ENCODE measurements around the gene RTN4R. TPM values are rescaled to one million over a fixed set of nuclear protein-coding genes. Genes with fewer than 3 reads are reported as not detected.
A peak's percentile ranks its signal among the peaks of the same experiment; 100 is the strongest.

RTN4R gene
- total RNA-seq, 1 experiment from 2014 or later: 16.3 TPM

DNA sequence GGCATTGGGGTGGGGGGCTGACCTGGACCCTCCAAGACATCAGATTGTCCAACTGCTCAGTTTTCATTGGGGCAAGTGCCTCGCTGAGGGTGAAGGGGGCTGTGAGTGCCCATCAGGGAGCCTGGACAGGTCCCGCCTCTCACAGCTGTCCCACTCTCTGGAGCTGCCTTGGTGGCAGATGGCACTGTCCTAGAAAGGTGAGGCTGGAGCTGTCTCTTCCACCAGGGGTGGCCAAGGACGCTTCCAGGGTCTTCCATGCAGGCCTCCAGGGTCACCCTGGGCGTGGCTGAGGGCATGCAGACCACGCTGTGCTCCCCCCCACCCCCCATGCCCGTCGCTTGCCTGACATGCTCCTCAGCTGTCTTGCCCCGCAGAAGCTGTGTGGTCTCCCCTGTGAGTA is 63.8 kb downstream of the RTN4R start:
- Histone ChIP-seq H3K36me3 (ENCODE audit: control insufficient read depth, insufficient read depth, low read length) (no peaks in the 10 kb centered on the region; the same call in 1 of the 2 replicates), H3K4me3 (ENCODE audit: low read depth in 2 of 2, low read length in 2 of 2) (no peak overlapping the region), H3K27me3 (ENCODE audit: control insufficient read depth, insufficient read depth, low read length) (no peaks in the 10 kb centered on the region), H3K4me1 (ENCODE audit: control insufficient read depth, insufficient read depth, low read length) (peaks cover 10% of the 10 kb centered on the region), H3K9me3 (ENCODE audit: control insufficient read depth, insufficient read depth, low read depth, low read length) (no peaks in the 10 kb centered on the region), H3K27ac (ENCODE audit: low read length) (no peak overlapping the region)
- no TSS peak for BruUV-seq (replicated peaks)
- TF ChIP-seq SIN3A (IDR thresholded peaks at IDR 0.05; ENCODE audit: borderline replicate concordance, insufficient read depth, low read depth, low read length): no peak
- ATAC-seq (no peak), DNase-seq (ENCODE audit: low read depth, low spot score) (no peak)
- POLR2A ChIA-PET: no interaction called here
- intact Hi-C loops (cut with micrococcal nuclease; ENCODE audit: unreplicated experiment) (no loop called here), in situ Hi-C loops (cut with HindIII; ENCODE audit: low pct_unique_long_range_greater_than_20kb, low sequenced_read_pairs) (no loop called here)
- CTCF ChIA-PET: interaction anchor here (0.6 kb wide), 1 partner anchor 37 kb away, joined by 3 read pairs; no protein-coding TSS in a partner anchor

- ChIA-PET CTCF (no interaction called here), POLR2A (no interaction called here)
- intact Hi-C loops (cut with micrococcal nuclease; ENCODE audit: unreplicated experiment): no loop called here
- no peak for TF ChIP-seq TCF7L2 (IDR thresholded peaks at IDR 0.05; ENCODE audit: low read depth, low read length)
- TF ChIP-seq, protein P1, sequence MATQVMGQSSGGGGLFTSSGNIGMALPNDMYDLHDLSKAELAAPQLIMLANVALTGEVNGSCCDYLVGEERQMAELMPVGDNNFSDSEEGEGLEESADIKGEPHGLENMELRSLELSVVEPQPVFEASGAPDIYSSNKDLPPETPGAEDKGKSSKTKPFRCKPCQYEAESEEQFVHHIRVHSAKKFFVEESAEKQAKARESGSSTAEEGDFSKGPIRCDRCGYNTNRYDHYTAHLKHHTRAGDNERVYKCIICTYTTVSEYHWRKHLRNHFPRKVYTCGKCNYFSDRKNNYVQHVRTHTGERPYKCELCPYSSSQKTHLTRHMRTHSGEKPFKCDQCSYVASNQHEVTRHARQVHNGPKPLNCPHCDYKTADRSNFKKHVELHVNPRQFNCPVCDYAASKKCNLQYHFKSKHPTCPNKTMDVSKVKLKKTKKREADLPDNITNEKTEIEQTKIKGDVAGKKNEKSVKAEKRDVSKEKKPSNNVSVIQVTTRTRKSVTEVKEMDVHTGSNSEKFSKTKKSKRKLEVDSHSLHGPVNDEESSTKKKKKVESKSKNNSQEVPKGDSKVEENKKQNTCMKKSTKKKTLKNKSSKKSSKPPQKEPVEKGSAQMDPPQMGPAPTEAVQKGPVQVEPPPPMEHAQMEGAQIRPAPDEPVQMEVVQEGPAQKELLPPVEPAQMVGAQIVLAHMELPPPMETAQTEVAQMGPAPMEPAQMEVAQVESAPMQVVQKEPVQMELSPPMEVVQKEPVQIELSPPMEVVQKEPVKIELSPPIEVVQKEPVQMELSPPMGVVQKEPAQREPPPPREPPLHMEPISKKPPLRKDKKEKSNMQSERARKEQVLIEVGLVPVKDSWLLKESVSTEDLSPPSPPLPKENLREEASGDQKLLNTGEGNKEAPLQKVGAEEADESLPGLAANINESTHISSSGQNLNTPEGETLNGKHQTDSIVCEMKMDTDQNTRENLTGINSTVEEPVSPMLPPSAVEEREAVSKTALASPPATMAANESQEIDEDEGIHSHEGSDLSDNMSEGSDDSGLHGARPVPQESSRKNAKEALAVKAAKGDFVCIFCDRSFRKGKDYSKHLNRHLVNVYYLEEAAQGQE (IDR thresholded peaks at IDR 0.05; ENCODE audit: insufficient read depth in 1 of 2, low read depth in 2 of 2, low read length in 1 of 2): no peak
- no peak for TF ChIP-seq POLR2AphosphoS5 (IDR thresholded peaks at IDR 0.05; ENCODE audit: low read depth, low read length)
- TF ChIP-seq, protein P2, sequence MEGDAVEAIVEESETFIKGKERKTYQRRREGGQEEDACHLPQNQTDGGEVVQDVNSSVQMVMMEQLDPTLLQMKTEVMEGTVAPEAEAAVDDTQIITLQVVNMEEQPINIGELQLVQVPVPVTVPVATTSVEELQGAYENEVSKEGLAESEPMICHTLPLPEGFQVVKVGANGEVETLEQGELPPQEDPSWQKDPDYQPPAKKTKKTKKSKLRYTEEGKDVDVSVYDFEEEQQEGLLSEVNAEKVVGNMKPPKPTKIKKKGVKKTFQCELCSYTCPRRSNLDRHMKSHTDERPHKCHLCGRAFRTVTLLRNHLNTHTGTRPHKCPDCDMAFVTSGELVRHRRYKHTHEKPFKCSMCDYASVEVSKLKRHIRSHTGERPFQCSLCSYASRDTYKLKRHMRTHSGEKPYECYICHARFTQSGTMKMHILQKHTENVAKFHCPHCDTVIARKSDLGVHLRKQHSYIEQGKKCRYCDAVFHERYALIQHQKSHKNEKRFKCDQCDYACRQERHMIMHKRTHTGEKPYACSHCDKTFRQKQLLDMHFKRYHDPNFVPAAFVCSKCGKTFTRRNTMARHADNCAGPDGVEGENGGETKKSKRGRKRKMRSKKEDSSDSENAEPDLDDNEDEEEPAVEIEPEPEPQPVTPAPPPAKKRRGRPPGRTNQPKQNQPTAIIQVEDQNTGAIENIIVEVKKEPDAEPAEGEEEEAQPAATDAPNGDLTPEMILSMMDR (IDR thresholded peaks at IDR 0.05): no peak
- H3K4me3 ChIP-seq (ENCODE audit: low read depth in 2 of 2, low read length in 2 of 2): no peak overlapping the region
- H3K27me3 ChIP-seq (ENCODE audit: control insufficient read depth, insufficient read depth, low read length): no peaks in the 10 kb centered on the region
- DNase-seq (ENCODE audit: low read depth, low spot score): no peak
- no peaks in the 10 kb centered on the region; the same call in 1 of the 2 replicates for H3K36me3 ChIP-seq (ENCODE audit: control insufficient read depth, insufficient read depth, low read length)
- in situ Hi-C loops (cut with HindIII; ENCODE audit: low pct_unique_long_range_greater_than_20kb, low sequenced_read_pairs): no loop called here
- no peaks in the 10 kb centered on the region for H3K9me3 ChIP-seq (ENCODE audit: control insufficient read depth, insufficient read depth, low read depth, low read length)
- H3K27ac ChIP-seq (ENCODE audit: low read length): no peak overlapping the region
- BruUV-seq (replicated peaks): no TSS peak
- ATAC-seq: peak; percentile 32; the same call in 1 of the 2 replicates
- peaks cover 10% of the 10 kb centered on the region for H3K4me1 ChIP-seq (ENCODE audit: control insufficient read depth, insufficient read depth, low read length)
These were observed 64.4 kb downstream of the RTN4R start for GRCh38 chr22:20203552-20204201.

DNA sequence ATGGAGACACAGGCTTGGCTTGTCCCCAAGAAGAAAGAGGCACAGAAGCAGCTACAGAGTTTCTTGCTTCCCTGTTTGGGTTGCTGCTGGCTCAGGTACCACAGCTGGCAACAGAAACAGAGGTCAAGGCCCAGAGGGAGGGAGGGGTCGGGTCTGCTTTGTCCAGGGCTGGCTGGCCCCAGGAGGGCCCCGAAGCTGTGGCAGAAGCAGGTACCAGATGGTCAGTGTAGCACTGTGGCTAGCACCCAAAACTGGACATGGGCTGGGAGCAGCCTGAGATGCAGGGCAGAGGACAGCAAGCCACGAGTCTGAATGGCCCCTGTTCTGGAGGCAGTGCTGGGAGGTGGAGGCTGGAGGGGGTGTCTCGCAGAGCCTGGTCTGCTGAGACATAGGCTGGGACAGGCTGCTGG is 65.0 kb downstream of the RTN4R start:
- BruUV-seq (replicated peaks): no TSS peak
- H3K9me3 ChIP-seq (ENCODE audit: control insufficient read depth, insufficient read depth, low read depth, low read length): no peaks in the 10 kb centered on the region
- H3K27me3 ChIP-seq (ENCODE audit: control insufficient read depth, insufficient read depth, low read length): no peaks in the 10 kb centered on the region
- ATAC-seq: no peak
- intact Hi-C loops (cut with micrococcal nuclease; ENCODE audit: unreplicated experiment) (no loop called here), in situ Hi-C loops (cut with HindIII; ENCODE audit: low pct_unique_long_range_greater_than_20kb, low sequenced_read_pairs) (no loop called here)
- ChIA-PET POLR2A (no interaction called here), CTCF (no interaction called here)
- H3K36me3 ChIP-seq (ENCODE audit: control insufficient read depth, insufficient read depth, low read length): no peaks in the 10 kb centered on the region; the same call in 1 of the 2 replicates
- no peak overlapping the region for H3K27ac ChIP-seq (ENCODE audit: low read length)
- no peak overlapping the region for H3K4me3 ChIP-seq (ENCODE audit: low read depth in 2 of 2, low read length in 2 of 2)
- H3K4me1 ChIP-seq (ENCODE audit: control insufficient read depth, insufficient read depth, low read length): peaks cover 10% of the 10 kb centered on the region
- TF ChIP-seq, protein P2 (IDR thresholded peaks at IDR 0.05): no peak
- TF ChIP-seq, protein P1 (IDR thresholded peaks at IDR 0.05; ENCODE audit: insufficient read depth in 1 of 2, low read depth in 2 of 2, low read length in 1 of 2): no peak
- TF ChIP-seq SIN3A (IDR thresholded peaks at IDR 0.05; ENCODE audit: borderline replicate concordance, insufficient read depth, low read depth, low read length): no peak
- no peak for TF ChIP-seq TCF7L2 (IDR thresholded peaks at IDR 0.05; ENCODE audit: low read depth, low read length)
- no peak for TF ChIP-seq POLR2AphosphoS5 (IDR thresholded peaks at IDR 0.05; ENCODE audit: low read depth, low read length)
- no peak for DNase-seq (ENCODE audit: low read depth, low spot score)

Data from Panc1 (cell line).